Measurements from ENCODE around the gene WDR27.
"Not testable (repeated sequence)": the region's sequence is repeated elsewhere in the genome, so short reads cannot be mapped to it uniquely, and the experiment has no call there.

WDR27 gene

GRCh38 chr6:169623975-169624374 lies 77.9 kb downstream of the WDR27 start:
- Mint-ChIP-seq H3K36me3 (ENCODE audit: insufficient read depth) (no peaks in the 10 kb centered on the region), H3K4me3 (no peak overlapping the region), H3K9me3 (no peaks in the 10 kb centered on the region), H3K27ac (ENCODE audit: low read depth) (no peak overlapping the region), H3K27me3 (no peaks in the 10 kb centered on the region), H3K4me1 (peaks cover 5% of the 10 kb centered on the region)
- no peak for DNase-seq (ENCODE audit: low spot score in 2 of 2)
- no peak for ATAC-seq (replicated peaks; ENCODE audit: extremely low read depth, poor library complexity, severe bottlenecking)

- no peaks in the 10 kb centered on the region for H3K36me3 Mint-ChIP-seq (ENCODE audit: insufficient read depth)
- no peak overlapping the region for H3K27ac Mint-ChIP-seq (ENCODE audit: low read depth)
- H3K4me1 Mint-ChIP-seq = peaks cover 5% of the 10 kb centered on the region
- DNase-seq (ENCODE audit: low spot score in 2 of 2) (no peak), ATAC-seq (replicated peaks; ENCODE audit: extremely low read depth, poor library complexity, severe bottlenecking) (no peak)
- H3K9me3 Mint-ChIP-seq = no peaks in the 10 kb centered on the region
- no peak overlapping the region for H3K4me3 Mint-ChIP-seq
- no peaks in the 10 kb centered on the region for H3K27me3 Mint-ChIP-seq
These were observed 78.5 kb downstream of the WDR27 start for GRCh38 chr6:169623343-169623742.

- DNase-seq (ENCODE audit: low spot score in 2 of 2) (no peak), ATAC-seq (replicated peaks; ENCODE audit: extremely low read depth, poor library complexity, severe bottlenecking) (no peak)
- Mint-ChIP-seq H3K27me3 (no peaks in the 10 kb centered on the region), H3K36me3 (ENCODE audit: insufficient read depth) (no peaks in the 10 kb centered on the region), H3K9me3 (no peaks in the 10 kb centered on the region), H3K4me1 (peaks cover 5% of the 10 kb centered on the region), H3K4me3 (no peak overlapping the region), H3K27ac (ENCODE audit: low read depth) (no peak overlapping the region)
These were observed 79.2 kb downstream of the WDR27 start for GRCh38 chr6:169622618-169623017.

- Mint-ChIP-seq H3K4me3 (no peak overlapping the region), H3K4me1 (peaks cover 5% of the 10 kb centered on the region), H3K27ac (ENCODE audit: low read depth) (no peak overlapping the region), H3K9me3 (no peaks in the 10 kb centered on the region), H3K27me3 (no peaks in the 10 kb centered on the region), H3K36me3 (ENCODE audit: insufficient read depth) (no peaks in the 10 kb centered on the region)
- DNase-seq (ENCODE audit: low spot score in 2 of 2) (no peak), ATAC-seq (replicated peaks; ENCODE audit: extremely low read depth, poor library complexity, severe bottlenecking) (no peak)
These were observed 80.5 kb downstream of the WDR27 start for GRCh38 chr6:169621311-169621710.

GRCh38 chr6:169620171-169621130 lies 81.4 kb downstream of the WDR27 start:
- no peaks in the 10 kb centered on the region for H3K9me3 Mint-ChIP-seq
- ATAC-seq (replicated peaks; ENCODE audit: extremely low read depth, poor library complexity, severe bottlenecking) (no peak), DNase-seq (ENCODE audit: low spot score in 2 of 2) (no peak)

GRCh38 chr6:169619650-169620049 lies 82.2 kb downstream of the WDR27 start:
- ATAC-seq (replicated peaks; ENCODE audit: extremely low read depth, poor library complexity, severe bottlenecking) (no peak), DNase-seq (ENCODE audit: low spot score in 2 of 2) (no peak)
- Mint-ChIP-seq H3K36me3 (ENCODE audit: insufficient read depth) (peaks cover 2% of the 10 kb centered on the region), H3K4me1 (no peaks in the 10 kb centered on the region), H3K27me3 (no peaks in the 10 kb centered on the region), H3K27ac (ENCODE audit: low read depth) (no peak overlapping the region), H3K9me3 (no peaks in the 10 kb centered on the region), H3K4me3 (no peak overlapping the region)

More at GRCh38 chr6:169620171-169621130, 81.4 kb downstream of the WDR27 start:
- H3K27ac Mint-ChIP-seq (ENCODE audit: low read depth) = no peak overlapping the region
- H3K4me3 Mint-ChIP-seq = no peak overlapping the region
- H3K27me3 Mint-ChIP-seq = no peaks in the 10 kb centered on the region
- H3K36me3 Mint-ChIP-seq (ENCODE audit: insufficient read depth) = no peaks in the 10 kb centered on the region
- no peaks in the 10 kb centered on the region for H3K4me1 Mint-ChIP-seq

GRCh38 chr6:169618526-169619490 lies 83.0 kb downstream of the WDR27 start:
- H3K27ac Mint-ChIP-seq (ENCODE audit: low read depth) = no peak overlapping the region
- H3K36me3 Mint-ChIP-seq (ENCODE audit: insufficient read depth) = peaks cover 2% of the 10 kb centered on the region
- no peaks in the 10 kb centered on the region for H3K4me1 Mint-ChIP-seq
- no peak for DNase-seq (ENCODE audit: low spot score in 2 of 2)
- H3K27me3 Mint-ChIP-seq = no peaks in the 10 kb centered on the region
- H3K4me3 Mint-ChIP-seq = no peak overlapping the region
- no peaks in the 10 kb centered on the region for H3K9me3 Mint-ChIP-seq
- ATAC-seq (replicated peaks; ENCODE audit: extremely low read depth, poor library complexity, severe bottlenecking) = no peak

- Mint-ChIP-seq H3K27ac (ENCODE audit: low read depth) (no peak overlapping the region), H3K36me3 (ENCODE audit: insufficient read depth) (peaks cover 4% of the 10 kb centered on the region), H3K4me3 (no peak overlapping the region), H3K4me1 (no peaks in the 10 kb centered on the region), H3K27me3 (no peaks in the 10 kb centered on the region), H3K9me3 (no peaks in the 10 kb centered on the region)
- ATAC-seq (replicated peaks; ENCODE audit: extremely low read depth, poor library complexity, severe bottlenecking) (no peak), DNase-seq (ENCODE audit: low spot score in 2 of 2) (no peak)
These were observed 84.3 kb downstream of the WDR27 start for GRCh38 chr6:169617562-169617961.

GRCh38 chr6:169608609-169609008 lies 93.2 kb downstream of the WDR27 start:
- not testable (repeated sequence) for H3K27me3 Mint-ChIP-seq; H3K9me3 Mint-ChIP-seq; H3K36me3 Mint-ChIP-seq (ENCODE audit: insufficient read depth); DNase-seq (ENCODE audit: low spot score in 2 of 2); H3K4me3 Mint-ChIP-seq; ATAC-seq (replicated peaks; ENCODE audit: extremely low read depth, poor library complexity, severe bottlenecking); H3K4me1 Mint-ChIP-seq; H3K27ac Mint-ChIP-seq (ENCODE audit: low read depth)

- no peak for ATAC-seq (replicated peaks; ENCODE audit: extremely low read depth, poor library complexity, severe bottlenecking)
- peaks cover 3% of the 10 kb centered on the region for H3K36me3 Mint-ChIP-seq (ENCODE audit: insufficient read depth)
- H3K27ac Mint-ChIP-seq (ENCODE audit: low read depth) = no peak overlapping the region
- no peaks in the 10 kb centered on the region for H3K4me1 Mint-ChIP-seq
- no peaks in the 10 kb centered on the region for H3K27me3 Mint-ChIP-seq
- H3K9me3 Mint-ChIP-seq = no peaks in the 10 kb centered on the region
- DNase-seq (ENCODE audit: low spot score in 2 of 2) = no peak
- no peak overlapping the region for H3K4me3 Mint-ChIP-seq
These were observed 97.8 kb downstream of the WDR27 start for GRCh38 chr6:169604076-169604475.

- not testable (repeated sequence) for H3K4me1 Mint-ChIP-seq; ATAC-seq (replicated peaks; ENCODE audit: extremely low read depth, poor library complexity, severe bottlenecking); DNase-seq (ENCODE audit: low spot score in 2 of 2); H3K4me3 Mint-ChIP-seq; H3K9me3 Mint-ChIP-seq; H3K27ac Mint-ChIP-seq (ENCODE audit: low read depth); H3K36me3 Mint-ChIP-seq (ENCODE audit: insufficient read depth); H3K27me3 Mint-ChIP-seq
These were observed 100.7 kb downstream of the WDR27 start for GRCh38 chr6:169601129-169601528.

GRCh38 chr6:169592558-169592957 lies 109.3 kb downstream of the WDR27 start:
- ATAC-seq (replicated peaks; ENCODE audit: extremely low read depth, poor library complexity, severe bottlenecking) = no peak
- Mint-ChIP-seq H3K36me3 (ENCODE audit: insufficient read depth) (peaks cover 5% of the 10 kb centered on the region), H3K4me1 (peaks cover 28% of the 10 kb centered on the region), H3K27me3 (no peaks in the 10 kb centered on the region), H3K4me3 (no peak overlapping the region), H3K27ac (ENCODE audit: low read depth) (no peak overlapping the region), H3K9me3 (no peaks in the 10 kb centered on the region)
- DNase-seq (ENCODE audit: low spot score in 2 of 2) = no peak

All from central memory CD8-positive, alpha-beta T cell (primary cell).